K562 (cell line): ENCODE results near the gene PCSK7. TPM values are rescaled to one million over a fixed set of nuclear protein-coding genes. Genes with fewer than 3 reads are reported as not detected.

Source experiments
- CCNT2 ChIP-seq: IDR thresholded peaks from 2 replicates; pipeline ENCODE4 v1.6.1; 2011; ENCODE audit warnings: borderline replicate concordance, low read depth, mild to moderate bottlenecking, moderate library complexity, mixed read lengths, low read length; ENCODE audit not compliant: insufficient read length; ENCODE audit errors: extremely low read depth
- CREB5 ChIP-seq: fragments of 250-450 bp; sonication (Bioruptor Pico); IDR thresholded peaks from 2 replicates; pipeline ENCODE4 v1.5.0; 2020; ENCODE audit warnings: mild to moderate bottlenecking
- CTBP1 ChIP-seq: fragments of 450-650 bp; IDR thresholded peaks from 2 replicates; pipeline ENCODE4 v1.6.1; 2016; ENCODE audit warnings: borderline replicate concordance
- HMGN3 ChIP-seq: IDR thresholded peaks from 2 replicates; pipeline ENCODE4 v1.6.1; 2011; ENCODE audit warnings: borderline replicate concordance, low read depth, mild to moderate bottlenecking, mixed read lengths, low read length; ENCODE audit not compliant: insufficient read length; ENCODE audit errors: extremely low read depth
- NONO ChIP-seq, 2 experiments: fragments of 200-400 bp in 1 of 2; fragments of 450-650 bp in 1 of 2; formaldehyde crosslinking in 1 of 2; IDR thresholded peaks; 2 replicates each; pipeline ENCODE4 v1.6.1; 2017; ENCODE audit warnings: low read depth in 2 of 2, mild to moderate bottlenecking in 2 of 2, moderate library complexity in 2 of 2, low read length in 1 of 2
- polyA plus RNA-seq, 8 experiments: library from polyadenylated mRNA; depleted of rRNA in 4 of 8; stranded (reverse) in 5 of 8; unstranded in 3 of 8; fragments of >200 nt; fragmentation: Nextera tagmentation in 2 of 8; fragmentation: Illumina TruSeq in 1 of 8; extraction: Ambion mirVana in 2 of 8; extraction: Trizol in 1 of 8; gene quantifications; 2 replicates each; pipeline versions ENCODE4 v1.2.1 to v1.2.3, GENCODE V29; 2011 to 2014; ENCODE audit warnings: inconsistent platforms in 1 of 8, missing spikeins in 1 of 8
- total RNA-seq, 7 experiments: library from RNA; depleted of rRNA in 6 of 7; stranded (reverse); fragments of >200 nt in 6 of 7; fragmentation: Illumina TruSeq in 2 of 7; extraction: Trizol in 2 of 7; gene quantifications; 2 replicates each; pipeline versions ENCODE4 v1.2.1 to v1.2.3, GENCODE V29; 2011 to 2021; ENCODE audit warnings: low replicate concordance in 1 of 7
- TF ChIP-seq, protein P1 (sequence below): fragments of 200-600 bp; sonication (generic); IDR thresholded peaks from one replicate; pipeline ENCODE4 v1.6.1; 2012; ENCODE audit warnings: mild to moderate bottlenecking, low read depth, low read length, inconsistent platforms
- TF ChIP-seq, protein P2 (sequence below): fragments of 450-650 bp; IDR thresholded peaks from 2 replicates; pipeline ENCODE4 v1.6.1; 2018; ENCODE audit not compliant: partially characterized antibody

Gene PCSK7
- total and polyA plus RNA-seq, 9 of the 15 experiments (the other 6 are each of a cell fraction or from before 2014, with no cell fraction given), result 3.1 to 29.2 (median 15.6) TPM

DNA sequence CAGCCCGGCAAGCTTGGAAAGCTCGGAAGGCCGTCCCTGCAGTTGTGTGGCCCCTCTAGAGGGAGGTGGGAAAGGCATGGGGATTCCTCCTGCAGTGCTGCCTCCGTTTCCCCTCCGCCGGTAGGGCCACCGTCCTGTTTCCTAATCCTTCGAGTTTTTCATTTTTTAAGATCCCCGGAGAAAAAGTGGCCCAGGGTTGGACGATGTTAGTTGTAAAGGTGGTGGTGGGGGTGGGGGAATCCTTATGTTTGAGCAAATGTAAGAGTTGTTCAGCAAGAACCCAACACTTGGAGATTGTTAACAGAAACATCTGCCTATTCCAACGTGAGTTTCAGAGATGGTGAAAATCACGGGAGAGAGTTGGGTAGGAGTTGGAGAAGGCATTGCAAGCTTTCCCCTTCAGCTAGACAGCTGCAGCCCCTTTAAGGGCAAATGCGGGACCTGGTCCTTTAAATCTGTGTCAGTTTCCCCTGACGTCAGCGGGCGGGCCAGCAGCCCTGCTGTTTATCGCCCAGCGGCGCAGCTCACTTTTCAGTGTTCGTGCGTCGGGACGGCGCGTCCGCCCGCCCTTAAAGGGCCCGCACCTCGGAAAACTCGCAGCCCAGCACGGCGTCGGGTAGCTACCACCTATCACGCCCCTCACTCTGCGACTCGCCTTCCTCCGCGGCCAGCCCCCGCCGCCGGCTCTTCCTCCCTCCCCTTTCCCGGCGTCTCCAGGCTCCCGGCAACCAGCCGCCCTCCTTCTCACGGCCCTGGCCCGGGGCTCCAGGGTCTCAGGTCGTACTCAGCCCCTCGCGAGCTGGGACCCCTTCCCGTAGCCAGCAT is 53.5 kb downstream of the PCSK7 start, which contains the start of gene SIDT2 (continued):
- TF ChIP-seq, protein P1, sequence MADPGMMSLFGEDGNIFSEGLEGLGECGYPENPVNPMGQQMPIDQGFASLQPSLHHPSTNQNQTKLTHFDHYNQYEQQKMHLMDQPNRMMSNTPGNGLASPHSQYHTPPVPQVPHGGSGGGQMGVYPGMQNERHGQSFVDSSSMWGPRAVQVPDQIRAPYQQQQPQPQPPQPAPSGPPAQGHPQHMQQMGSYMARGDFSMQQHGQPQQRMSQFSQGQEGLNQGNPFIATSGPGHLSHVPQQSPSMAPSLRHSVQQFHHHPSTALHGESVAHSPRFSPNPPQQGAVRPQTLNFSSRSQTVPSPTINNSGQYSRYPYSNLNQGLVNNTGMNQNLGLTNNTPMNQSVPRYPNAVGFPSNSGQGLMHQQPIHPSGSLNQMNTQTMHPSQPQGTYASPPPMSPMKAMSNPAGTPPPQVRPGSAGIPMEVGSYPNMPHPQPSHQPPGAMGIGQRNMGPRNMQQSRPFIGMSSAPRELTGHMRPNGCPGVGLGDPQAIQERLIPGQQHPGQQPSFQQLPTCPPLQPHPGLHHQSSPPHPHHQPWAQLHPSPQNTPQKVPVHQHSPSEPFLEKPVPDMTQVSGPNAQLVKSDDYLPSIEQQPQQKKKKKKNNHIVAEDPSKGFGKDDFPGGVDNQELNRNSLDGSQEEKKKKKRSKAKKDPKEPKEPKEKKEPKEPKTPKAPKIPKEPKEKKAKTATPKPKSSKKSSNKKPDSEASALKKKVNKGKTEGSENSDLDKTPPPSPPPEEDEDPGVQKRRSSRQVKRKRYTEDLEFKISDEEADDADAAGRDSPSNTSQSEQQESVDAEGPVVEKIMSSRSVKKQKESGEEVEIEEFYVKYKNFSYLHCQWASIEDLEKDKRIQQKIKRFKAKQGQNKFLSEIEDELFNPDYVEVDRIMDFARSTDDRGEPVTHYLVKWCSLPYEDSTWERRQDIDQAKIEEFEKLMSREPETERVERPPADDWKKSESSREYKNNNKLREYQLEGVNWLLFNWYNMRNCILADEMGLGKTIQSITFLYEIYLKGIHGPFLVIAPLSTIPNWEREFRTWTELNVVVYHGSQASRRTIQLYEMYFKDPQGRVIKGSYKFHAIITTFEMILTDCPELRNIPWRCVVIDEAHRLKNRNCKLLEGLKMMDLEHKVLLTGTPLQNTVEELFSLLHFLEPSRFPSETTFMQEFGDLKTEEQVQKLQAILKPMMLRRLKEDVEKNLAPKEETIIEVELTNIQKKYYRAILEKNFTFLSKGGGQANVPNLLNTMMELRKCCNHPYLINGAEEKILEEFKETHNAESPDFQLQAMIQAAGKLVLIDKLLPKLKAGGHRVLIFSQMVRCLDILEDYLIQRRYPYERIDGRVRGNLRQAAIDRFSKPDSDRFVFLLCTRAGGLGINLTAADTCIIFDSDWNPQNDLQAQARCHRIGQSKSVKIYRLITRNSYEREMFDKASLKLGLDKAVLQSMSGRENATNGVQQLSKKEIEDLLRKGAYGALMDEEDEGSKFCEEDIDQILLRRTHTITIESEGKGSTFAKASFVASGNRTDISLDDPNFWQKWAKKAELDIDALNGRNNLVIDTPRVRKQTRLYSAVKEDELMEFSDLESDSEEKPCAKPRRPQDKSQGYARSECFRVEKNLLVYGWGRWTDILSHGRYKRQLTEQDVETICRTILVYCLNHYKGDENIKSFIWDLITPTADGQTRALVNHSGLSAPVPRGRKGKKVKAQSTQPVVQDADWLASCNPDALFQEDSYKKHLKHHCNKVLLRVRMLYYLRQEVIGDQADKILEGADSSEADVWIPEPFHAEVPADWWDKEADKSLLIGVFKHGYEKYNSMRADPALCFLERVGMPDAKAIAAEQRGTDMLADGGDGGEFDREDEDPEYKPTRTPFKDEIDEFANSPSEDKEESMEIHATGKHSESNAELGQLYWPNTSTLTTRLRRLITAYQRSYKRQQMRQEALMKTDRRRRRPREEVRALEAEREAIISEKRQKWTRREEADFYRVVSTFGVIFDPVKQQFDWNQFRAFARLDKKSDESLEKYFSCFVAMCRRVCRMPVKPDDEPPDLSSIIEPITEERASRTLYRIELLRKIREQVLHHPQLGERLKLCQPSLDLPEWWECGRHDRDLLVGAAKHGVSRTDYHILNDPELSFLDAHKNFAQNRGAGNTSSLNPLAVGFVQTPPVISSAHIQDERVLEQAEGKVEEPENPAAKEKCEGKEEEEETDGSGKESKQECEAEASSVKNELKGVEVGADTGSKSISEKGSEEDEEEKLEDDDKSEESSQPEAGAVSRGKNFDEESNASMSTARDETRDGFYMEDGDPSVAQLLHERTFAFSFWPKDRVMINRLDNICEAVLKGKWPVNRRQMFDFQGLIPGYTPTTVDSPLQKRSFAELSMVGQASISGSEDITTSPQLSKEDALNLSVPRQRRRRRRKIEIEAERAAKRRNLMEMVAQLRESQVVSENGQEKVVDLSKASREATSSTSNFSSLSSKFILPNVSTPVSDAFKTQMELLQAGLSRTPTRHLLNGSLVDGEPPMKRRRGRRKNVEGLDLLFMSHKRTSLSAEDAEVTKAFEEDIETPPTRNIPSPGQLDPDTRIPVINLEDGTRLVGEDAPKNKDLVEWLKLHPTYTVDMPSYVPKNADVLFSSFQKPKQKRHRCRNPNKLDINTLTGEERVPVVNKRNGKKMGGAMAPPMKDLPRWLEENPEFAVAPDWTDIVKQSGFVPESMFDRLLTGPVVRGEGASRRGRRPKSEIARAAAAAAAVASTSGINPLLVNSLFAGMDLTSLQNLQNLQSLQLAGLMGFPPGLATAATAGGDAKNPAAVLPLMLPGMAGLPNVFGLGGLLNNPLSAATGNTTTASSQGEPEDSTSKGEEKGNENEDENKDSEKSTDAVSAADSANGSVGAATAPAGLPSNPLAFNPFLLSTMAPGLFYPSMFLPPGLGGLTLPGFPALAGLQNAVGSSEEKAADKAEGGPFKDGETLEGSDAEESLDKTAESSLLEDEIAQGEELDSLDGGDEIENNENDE, result no peak
- peak; percentile 76 for TF ChIP-seq CCNT2
- peak in 1 of 2 experiments; percentile 38; a peak in 1 of 4 replicates for TF ChIP-seq NONO (IDR thresholded peaks at IDR 0.05; ENCODE audit: low read depth in 2 of 2, low read length in 1 of 2)
- peak; percentile 54; the same call in 1 of the 2 replicates for TF ChIP-seq CTBP1
- TF ChIP-seq CREB5, result no peak
- TF ChIP-seq, protein P2, sequence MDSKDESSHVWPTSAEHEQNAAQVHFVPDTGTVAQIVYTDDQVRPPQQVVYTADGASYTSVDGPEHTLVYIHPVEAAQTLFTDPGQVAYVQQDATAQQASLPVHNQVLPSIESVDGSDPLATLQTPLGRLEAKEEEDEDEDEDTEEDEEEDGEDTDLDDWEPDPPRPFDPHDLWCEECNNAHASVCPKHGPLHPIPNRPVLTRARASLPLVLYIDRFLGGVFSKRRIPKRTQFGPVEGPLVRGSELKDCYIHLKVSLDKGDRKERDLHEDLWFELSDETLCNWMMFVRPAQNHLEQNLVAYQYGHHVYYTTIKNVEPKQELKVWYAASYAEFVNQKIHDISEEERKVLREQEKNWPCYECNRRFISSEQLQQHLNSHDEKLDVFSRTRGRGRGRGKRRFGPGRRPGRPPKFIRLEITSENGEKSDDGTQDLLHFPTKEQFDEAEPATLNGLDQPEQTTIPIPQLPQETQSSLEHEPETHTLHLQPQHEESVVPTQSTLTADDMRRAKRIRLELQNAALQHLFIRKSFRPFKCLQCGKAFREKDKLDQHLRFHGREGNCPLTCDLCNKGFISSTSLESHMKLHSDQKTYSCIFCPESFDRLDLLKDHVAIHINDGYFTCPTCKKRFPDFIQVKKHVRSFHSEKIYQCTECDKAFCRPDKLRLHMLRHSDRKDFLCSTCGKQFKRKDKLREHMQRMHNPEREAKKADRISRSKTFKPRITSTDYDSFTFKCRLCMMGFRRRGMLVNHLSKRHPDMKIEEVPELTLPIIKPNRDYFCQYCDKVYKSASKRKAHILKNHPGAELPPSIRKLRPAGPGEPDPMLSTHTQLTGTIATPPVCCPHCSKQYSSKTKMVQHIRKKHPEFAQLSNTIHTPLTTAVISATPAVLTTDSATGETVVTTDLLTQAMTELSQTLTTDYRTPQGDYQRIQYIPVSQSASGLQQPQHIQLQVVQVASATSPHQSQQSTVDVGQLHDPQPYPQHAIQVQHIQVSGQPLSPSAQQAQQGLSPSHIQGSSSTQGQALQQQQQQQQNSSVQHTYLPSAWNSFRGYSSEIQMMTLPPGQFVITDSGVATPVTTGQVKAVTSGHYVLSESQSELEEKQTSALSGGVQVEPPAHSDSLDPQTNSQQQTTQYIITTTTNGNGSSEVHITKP, result peak; percentile 93
- peak; percentile 53 for TF ChIP-seq HMGN3
